GM19238 (cell line): Measurements from ENCODE around the gene KRT20.
"Not testable (repeated sequence)": the region's sequence is repeated elsewhere in the genome, so short reads cannot be mapped to it uniquely, and the experiment has no call there.

ENCODE experiments used
- DNase-seq: peaks from one replicate; pipeline ENCODE4 v3.0.0; 2011; ENCODE audit warnings: low spot score; ENCODE audit not compliant: insufficient read length

Gene KRT20

DNA sequence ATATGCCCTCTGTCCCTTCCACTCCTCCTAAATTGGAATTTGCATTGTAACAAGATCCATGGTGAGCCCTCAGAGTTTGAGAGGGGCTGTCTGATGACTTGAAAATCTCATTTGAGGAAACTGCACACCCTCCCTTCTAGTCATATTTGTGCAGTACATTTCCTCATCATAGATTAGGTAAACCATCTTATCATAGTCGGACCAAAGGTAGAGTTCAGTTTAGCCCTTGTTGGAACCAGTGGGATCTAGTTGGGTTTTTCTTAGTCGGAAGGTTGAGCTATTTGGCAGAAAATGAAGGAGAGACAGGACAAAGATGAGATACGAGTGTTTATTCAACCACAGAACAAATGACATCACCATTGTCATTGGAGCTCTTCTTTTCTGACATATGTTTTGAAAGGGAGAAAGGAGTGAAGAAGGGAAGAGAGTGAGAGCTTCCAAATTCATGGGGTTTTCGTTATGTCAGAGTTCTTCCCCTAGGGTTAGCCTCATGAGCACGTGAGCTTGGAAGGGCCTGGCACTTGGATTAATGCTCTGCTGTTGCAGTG lies 15.8 kb upstream of the KRT20 start:
- no peak for DNase-seq

DNA sequence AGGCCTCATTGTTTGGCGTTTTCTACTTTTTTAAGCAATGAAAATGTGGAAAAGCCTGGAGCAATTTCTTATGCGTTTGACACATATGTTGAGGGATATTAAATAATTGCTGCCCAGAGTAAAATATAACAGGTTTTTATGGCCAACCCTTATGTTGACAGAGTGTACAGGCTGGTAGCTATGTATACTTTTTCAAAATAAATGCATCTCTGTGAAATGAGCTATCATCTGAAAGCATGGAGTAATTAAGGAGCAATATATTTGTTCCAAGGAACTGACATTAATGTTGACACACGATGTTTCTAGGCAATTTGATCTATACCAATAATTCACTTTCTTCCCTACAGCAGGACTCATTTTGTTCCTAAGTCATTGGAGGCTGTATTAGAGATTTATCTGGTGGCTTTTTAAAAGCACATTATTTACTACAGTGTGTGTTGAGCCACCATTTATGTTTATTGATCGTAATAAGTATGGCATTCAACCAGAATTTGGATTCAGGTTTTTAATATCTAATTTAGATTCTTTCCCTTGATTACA lies 11.9 kb upstream of the KRT20 start:
- no peak for DNase-seq

DNA sequence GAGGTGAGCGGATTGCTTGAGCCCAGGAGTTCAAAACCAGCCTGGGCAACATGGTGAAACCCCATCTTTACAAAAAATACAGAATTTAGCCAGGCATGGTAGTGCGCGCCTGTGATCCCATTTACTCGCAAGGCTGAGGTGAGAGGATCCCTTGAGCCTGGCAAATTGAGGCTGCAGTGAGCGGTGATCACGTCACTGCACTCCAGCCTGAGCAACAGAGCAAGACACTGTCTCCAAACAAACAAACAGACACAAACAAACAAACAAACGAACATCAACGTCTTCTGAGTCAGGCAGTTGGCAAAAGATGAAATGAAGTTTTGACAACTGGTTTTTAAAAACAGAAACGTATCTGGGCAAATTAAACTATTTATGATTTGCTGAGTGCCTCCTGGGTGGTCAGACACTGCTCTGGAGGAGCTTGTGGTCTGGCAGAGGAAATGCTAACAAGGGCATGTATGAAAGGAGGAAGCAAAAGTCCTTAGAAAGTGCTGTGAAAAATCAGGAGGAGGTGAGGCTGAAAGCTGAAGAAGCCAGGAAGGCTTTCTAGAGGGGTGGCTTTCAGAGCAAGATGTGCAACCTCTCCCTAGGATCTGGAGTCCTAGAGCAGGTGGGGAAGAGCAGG lies 10.2 kb upstream of the KRT20 start:
- no peak for DNase-seq

DNA sequence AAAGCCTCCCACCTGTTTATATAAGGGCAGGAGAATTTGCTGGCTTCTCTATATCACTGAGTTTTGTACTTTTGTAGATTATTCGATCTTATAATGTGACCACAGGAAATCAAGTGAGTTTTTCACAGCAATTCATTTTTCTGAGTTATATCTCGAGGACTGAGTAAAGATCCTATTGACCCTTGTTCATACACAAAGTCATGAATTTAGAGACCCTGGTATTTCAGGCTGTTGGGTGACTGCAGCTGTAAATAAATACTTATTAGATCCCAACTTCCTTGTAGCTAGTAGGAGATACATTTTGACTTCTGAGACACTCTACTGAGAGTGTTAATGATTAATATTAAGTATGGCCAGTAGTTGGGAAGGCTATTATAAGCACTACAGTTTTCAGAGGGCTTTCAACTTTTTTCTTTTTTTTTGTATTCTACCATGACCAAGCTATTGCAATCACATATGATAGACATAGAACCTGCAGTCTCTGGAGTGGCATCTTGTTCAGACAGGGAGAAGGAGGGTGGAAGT lies 3.2 kb upstream of the KRT20 start:
- no peak for DNase-seq

DNA sequence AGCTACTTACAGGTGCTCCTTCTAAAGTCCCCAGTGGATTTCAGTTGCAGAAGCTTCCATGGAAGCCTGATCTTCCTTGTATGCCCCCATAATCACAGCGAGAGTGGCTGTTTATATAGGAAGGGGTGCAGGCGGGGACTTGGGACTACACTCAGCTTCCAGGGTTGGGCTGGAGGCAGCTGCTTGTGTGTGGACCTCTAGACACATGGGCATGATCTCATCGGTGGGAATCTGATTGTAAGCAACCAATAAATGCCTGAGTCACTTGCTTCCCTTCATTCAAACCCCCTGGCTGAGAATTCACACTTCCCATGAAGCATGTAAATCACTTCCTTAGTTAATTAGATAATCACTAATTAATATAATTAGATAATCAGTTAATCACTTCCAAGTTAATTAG lies 1.0 kb upstream of the KRT20 start:
- no peak for DNase-seq

DNA sequence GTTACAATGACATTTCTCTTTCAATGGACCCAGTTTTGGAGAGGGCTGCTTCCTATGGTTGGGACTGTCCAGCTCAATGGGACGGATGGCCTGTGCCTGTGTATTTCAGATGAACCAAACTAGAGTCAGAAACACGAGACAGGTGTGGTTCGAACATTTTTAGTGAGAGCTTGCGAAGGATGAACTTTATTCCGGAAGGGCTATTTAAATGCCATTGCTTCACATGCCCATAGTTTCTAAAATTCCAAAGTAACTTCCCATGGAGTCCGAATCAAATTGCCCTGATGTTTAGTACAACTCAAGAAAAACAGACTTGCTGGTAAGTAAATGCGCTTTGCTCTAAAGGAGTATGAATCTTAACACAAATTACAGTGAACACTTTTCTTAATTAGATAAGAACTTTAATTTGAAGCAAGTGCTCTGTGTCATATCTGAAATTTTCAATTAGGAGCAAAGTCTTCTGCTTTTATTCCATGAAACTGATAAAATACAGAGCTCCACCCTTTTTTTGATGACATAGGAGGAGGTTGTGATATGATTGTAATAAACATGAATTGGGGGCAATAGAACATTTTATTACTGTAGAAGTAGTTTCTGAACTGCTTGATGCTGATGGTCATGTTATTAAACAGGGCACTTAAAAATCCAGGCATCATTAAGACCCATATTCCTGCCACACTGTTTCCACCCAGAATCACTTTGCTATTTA lies 1.3 kb downstream of the KRT20 start:
- DNase-seq, result no peak

DNA sequence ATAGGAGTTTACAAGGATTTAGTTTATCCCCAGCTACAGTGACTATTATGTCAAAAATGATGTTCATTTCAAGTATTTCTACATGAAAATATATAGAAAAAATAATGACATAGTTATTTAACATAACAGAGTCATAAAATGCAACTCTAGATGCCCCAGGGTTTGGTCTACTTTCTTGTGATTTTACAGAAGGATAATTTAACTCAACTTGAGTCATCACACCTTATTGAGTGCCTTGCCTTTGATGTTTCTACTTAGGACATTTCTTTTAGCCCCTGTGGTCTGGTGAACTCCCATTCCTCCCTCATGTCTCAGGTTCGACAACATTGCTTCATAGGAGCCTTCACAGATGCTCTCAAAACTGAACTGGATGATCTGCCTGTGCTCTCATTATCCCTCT lies 2.0 kb downstream of the KRT20 start:
- no peak for DNase-seq

DNA sequence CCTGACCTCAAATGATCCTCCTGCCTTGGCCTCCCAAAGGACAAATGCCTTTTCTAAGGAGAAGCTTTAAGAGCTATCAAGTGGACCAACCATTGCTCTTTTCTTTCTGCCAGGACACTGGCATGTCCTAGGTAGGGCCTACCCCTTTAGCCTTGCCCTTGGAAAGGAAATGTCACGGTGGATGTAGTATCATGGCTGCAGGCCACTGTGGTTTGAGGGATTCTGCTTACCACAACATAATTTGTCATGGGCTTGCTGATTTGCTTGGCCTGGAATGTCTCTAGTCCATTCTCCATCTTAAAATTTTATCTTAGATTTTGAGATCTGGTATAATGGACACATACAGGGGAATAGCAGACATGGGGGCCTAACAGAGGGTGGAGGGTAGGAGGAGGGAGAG lies 6.0 kb downstream of the KRT20 start:
- DNase-seq, result no peak

DNA sequence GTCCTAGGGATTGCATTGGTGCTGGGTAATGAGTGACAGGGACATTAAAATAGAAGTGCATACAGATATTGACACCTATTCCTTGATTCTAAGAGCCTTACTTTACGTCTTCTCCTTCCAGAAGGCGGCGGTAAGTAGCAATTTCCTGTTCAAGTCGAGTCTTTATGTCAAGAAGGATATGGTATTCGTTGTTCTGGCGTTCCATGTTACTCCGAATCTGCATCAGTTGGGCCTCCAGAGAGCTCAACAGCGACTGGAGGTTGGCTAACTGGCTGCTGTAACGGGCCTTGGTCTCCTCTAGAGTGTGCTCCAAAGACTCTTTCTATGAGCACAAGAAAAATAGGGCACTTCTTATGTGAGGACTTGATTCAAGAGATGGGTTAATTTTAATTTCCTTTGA lies 7.0 kb downstream of the KRT20 start:
- no peak for DNase-seq

DNA sequence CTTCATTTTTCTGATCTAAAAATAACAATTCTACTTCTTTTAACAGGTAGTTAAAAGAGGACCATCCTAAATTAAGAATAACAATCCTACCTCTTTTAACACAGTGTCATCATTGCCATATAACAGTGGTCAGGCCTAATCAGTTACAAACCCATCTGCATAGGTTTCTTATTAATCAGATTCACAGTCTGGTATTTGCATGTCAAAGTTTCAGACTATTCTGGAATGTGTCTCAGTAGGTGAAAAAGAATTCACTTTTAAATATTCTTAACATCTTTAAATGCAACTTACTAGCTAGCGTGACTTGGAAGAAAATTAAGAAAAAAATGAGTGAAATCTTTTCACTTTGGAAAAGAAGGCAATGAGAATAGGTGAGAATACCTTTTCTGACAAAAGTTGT lies 11.2 kb downstream of the KRT20 start:
- no peak for DNase-seq

DNA sequence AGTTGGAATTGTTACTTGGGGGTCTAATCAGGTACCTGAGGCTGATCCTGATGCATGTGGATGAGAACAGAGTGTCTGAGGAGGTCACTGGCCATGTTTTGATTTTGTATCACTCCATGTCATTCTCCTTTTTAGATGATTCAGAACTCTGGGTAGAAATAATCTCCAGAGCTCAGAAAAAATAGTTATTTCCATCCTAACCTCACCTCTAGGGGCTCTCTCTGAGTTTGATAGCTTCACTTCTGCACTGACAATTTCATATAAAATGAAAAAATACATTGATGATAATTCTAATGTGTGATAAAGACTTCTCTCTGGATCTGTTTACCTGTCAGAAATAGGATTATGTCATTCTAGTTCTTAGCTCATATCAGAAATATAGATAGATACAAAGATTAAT lies 11.8 kb downstream of the KRT20 start:
- no peak for DNase-seq

DNA sequence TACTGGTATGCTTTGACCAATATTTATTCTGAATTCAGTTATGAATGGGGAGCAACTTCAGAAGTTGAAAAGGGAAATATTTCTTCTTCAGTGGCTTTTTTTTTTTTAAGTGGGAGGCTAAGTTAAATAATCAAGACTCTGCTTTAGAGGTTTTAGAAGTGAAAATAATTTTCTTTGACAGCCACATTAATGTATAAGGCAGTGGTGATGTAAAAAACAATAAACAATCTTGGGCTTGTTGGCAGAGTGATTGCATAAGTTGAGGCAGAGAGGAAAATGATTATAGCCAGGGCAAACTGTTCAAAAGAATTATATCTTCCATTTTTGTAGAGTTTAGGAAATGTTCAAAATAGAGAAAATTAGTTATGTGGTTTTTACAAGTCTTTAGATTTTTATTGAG lies 12.6 kb downstream of the KRT20 start:
- no peak for DNase-seq

DNA sequence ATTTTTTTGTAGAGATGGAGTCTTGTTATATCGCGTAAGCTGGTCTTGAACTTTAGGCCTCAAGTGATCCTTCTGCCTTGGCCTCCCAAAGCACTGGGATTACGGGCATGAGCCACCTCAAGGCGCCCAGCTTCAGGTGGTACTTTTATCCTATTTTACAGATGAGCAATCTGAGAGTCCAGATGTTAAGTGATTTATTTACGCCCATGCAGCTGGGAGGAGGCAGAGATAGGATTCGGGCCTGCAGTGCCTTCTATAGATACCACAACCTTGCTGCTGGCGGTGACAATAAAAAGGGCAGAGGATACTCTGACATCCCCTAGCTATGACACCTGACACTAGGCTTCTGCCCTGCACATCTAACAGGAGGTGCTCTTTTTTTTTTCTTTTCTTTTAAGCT lies 13.7 kb downstream of the KRT20 start:
- no peak for DNase-seq

DNA sequence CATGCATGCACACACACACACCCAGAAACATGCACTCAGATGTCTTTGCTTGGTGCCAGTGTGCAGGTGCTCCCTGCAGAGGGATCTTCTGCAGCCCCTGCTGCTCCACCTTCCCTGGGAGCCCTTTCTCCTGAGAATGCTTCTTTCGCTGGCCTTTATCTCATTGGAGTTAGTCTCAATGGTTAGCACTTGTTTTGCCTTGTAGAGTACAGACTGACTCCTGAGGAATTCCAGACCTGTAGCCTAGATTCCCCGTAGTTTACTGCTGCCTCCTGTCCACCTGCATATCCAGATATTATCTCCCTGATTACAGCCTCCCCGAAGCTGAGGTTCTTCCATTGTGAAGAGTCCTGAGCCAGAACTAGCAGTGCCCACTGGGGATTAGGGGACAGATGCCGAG lies 14.9 kb downstream of the KRT20 start:
- no peak for DNase-seq

DNA sequence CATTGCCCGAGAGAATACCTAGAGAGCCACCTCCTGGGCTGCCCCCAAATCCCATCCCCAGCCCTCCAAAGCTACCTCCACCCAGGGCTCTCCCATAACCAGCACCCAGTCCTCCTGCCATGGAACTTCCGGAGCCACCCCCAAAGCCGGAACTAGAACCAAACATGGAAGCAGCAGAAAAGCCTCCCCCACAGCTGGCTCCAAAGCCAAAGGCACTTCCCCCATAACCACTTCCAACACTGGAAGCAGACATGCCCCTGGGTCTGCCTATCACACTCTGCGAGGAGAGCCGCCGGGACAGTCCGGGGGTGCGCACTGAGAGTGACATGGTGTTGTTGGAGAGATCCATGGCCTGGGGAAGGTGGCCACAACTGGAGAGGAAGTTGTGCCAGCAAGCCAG lies 18.2 kb downstream of the KRT20 start, which contains the start of gene KRT12:
Gene KRT12, minus strand, starts transcription at position 386 of the 400 bp plus-strand sequence. Its CDS starts 37 bp downstream, at position 349.
- no peak for DNase-seq

DNA sequence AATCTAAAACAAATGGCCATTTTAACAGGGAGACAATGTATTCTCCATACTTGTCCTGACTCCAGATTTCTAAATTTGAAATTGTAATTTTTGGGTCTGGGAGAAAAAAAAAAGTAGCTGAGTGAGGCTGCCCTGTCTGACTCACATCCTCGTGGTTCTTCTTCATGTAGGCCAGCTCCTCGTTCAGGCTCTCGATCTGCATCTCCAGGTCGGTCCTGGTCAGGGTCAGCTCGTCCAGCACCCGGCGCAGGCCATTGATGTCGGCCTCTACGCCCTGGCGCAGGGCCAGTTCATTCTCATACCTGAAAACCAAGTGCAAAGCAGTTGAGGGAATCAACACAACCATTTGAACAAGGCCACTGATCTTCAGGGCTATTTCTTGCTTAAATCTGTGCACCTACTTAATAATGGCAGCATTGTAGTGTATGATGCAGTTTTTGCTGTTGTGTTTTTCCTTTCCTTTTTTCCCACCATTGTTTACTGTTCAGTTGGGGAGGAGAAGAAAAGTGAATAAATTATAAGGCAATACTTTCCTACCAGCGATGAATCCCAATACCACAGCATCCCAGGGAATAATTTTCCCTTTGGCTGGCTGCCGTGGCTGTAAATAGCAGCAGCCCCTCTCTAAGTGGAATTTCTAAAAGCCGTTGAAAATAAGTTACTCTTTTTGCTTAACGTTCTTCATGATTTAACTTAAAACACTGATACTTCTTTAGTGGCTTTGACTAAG lies 20.2 kb downstream of the KRT20 start:
- DNase-seq, result no peak

DNA sequence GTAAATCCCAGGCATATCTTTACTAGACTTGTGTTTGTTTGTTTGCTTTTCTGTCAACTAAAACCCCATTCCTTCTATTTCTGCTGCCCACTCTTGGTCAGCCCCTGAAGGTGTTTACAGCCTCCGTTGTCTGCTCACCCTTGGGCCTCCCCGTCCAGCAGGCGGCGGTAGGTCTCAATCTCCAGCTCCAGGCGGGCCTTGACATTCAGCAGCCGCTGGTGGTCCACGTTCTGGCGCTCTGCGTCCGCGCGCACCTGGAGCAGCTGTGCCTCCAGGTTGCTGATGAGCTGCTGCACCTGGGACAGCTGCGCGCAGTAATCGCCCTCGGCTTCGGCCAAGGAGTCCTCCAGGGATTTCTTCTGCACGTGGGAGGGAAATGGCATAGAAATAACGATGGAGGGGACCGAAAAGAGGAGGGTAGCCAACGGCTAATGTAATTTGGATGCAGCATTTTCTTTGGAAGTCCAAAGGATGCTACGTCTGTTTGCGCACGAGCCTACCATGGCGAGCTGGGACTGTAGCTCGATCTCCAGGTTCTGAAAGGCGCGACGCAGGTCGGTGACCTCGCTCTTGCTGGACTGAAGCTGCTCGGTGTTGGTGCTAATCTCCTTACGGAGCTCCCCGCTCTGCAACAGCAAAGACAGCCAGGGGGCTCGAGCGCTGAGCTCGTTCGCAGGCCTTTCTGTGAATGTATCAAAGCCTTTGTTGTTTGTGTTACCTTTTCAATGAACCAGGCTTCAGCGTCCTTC lies 21.9 kb downstream of the KRT20 start:
- no peak for DNase-seq

DNA sequence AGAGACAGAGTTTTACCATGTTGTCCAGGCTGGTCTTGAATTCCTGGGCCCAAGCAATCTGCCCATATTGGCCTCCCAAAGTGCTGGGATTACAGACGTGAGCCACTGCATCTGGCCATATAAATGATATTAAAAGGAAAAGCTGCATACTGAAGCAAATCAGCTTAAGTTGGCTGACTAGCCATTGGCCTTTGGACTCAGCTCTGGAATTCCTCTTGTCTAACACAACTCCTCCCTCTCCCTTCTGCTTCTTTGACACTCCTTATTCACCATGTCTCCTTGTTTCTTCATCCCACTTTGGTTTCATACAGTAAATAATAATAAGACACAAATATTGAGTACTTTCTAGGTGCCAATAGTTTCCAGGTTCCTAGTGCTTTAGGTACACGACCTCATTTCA lies 25.5 kb downstream of the KRT20 start:
- DNase-seq, result no peak

DNA sequence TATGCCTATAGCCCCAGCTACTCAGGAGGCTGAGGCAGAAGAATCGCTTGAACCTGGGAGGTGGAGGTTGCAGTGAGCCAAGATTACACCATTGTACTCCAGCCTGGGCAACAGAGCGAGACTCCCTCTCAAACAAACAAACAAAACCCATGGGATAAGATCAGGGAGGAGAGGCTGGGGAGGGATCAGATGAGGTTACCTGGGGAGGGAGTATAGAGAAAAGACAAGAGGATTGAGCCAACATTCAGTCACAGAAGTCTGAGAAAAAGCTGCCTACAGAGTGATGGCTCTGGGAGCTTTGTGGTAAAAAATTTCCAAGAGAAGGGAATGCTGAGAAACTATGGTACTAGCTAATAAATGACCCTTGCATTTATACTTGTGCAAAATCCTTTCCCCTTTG lies 26.4 kb downstream of the KRT20 start:
- not testable (repeated sequence) for DNase-seq

DNA sequence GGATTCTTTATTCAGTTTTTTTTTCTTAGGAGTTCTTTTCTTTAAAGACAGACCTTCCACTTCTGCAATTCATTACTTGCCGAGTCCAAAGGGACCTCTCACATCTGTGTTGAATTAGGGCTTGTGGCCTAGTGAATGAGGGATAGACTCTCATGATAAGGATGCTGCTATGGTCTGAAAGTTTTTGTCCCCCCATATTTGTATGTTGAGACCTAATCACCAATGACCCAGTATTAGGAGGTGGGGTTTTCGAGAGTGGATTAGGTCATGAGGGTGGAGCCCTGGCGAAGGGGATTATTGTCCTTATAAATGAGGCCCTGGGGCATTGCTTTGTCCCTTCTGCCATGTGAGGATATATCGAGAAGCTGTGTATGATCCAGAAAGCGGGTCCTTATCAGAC lies 27.5 kb downstream of the KRT20 start:
- DNase-seq, result no peak

DNA sequence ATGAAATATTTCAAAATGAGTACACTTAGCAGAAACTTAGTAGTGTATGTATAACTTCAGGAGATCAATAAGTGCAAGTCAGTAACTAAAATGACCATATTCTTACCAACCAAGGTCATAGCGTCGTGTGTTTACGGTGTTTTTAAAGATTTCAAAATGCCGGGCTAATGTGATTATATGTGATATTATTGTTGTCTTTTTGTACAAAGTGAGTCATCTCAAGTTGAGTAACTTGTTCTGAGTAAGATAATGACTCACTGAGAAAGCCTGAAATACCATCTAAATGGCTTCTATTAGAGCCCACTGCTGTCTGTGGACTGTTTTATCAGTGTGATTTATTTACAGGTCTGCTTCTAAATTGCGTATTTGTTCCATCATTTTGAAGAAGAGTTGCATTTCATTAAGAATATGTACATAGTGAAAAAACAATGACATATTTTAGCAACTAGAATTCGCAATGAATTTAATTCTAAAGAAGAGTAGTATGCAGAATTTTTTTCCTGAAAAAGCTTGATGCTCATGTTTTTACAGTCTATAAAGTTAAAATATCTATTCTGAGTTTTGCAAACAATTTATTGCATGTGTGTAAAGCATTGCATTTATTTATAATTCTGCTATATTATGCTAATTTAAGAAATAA lies 30.7 kb downstream of the KRT20 start:
- DNase-seq, result no peak
